Mesothelial cell of epicardium (in vitro differentiated cells): ENCODE measurements around the gene STK32B. TPM values are rescaled to one million over a fixed set of nuclear protein-coding genes. Genes with fewer than 3 reads are reported as not detected.

Experiments used
- DNase-seq, 2 experiments: peaks; one replicate each; pipeline ENCODE4 v3.0.0; 2021; ENCODE audit warnings: low spot score in 2 of 2; ENCODE audit not compliant: unreplicated experiment in 2 of 2
- H3K27ac Mint-ChIP-seq: 2 replicates; pipeline ENCODE4 v1.8.0; 2021; ENCODE audit warnings: mixed read lengths
- H3K27me3 Mint-ChIP-seq: 2 replicates; pipeline ENCODE4 v1.8.0; 2021; ENCODE audit warnings: low read depth, mixed read lengths
- H3K36me3 Mint-ChIP-seq: 2 replicates; pipeline ENCODE4 v1.8.0; 2021; ENCODE audit warnings: mixed read lengths
- H3K4me1 Mint-ChIP-seq: 2 replicates; pipeline ENCODE4 v1.8.0; 2021; ENCODE audit warnings: mixed read lengths
- H3K4me3 Mint-ChIP-seq: 2 replicates; pipeline ENCODE4 v1.8.0; 2021; ENCODE audit warnings: mild to moderate bottlenecking, moderate library complexity, mixed read lengths
- H3K9me3 Mint-ChIP-seq: 2 replicates; pipeline ENCODE4 v1.8.0; 2021; ENCODE audit warnings: mixed read lengths
- total RNA-seq: library from RNA; stranded (reverse); gene quantifications from 3 replicates; pipeline ENCODE4 v1.2.1, GENCODE V29; 2021
- TF ChIP-seq, protein P1 (sequence below): fragments of 200-600 bp; sonication (generic); IDR thresholded peaks from one replicate; pipeline ENCODE4 v1.5.0; 2021; ENCODE audit warnings: antibody characterized with exemption; ENCODE audit not compliant: unreplicated experiment

STK32B gene
- total RNA-seq, 1 donor from 2014 or later = 0.96 TPM

- H3K4me1 Mint-ChIP-seq = no peaks in the 10 kb centered on the region
- no peak overlapping the region for H3K27ac Mint-ChIP-seq
- TF ChIP-seq, protein P1, sequence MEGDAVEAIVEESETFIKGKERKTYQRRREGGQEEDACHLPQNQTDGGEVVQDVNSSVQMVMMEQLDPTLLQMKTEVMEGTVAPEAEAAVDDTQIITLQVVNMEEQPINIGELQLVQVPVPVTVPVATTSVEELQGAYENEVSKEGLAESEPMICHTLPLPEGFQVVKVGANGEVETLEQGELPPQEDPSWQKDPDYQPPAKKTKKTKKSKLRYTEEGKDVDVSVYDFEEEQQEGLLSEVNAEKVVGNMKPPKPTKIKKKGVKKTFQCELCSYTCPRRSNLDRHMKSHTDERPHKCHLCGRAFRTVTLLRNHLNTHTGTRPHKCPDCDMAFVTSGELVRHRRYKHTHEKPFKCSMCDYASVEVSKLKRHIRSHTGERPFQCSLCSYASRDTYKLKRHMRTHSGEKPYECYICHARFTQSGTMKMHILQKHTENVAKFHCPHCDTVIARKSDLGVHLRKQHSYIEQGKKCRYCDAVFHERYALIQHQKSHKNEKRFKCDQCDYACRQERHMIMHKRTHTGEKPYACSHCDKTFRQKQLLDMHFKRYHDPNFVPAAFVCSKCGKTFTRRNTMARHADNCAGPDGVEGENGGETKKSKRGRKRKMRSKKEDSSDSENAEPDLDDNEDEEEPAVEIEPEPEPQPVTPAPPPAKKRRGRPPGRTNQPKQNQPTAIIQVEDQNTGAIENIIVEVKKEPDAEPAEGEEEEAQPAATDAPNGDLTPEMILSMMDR = no peak
- peaks cover 5% of the 10 kb centered on the region for H3K9me3 Mint-ChIP-seq
- DNase-seq = no peak
- H3K27me3 Mint-ChIP-seq = no peaks in the 10 kb centered on the region
- H3K36me3 Mint-ChIP-seq = peaks cover 17% of the 10 kb centered on the region
- H3K4me3 Mint-ChIP-seq = no peak overlapping the region
Observed at GRCh38 chr4:5504486-5504885, 453.2 kb downstream of the STK32B start.

DNA sequence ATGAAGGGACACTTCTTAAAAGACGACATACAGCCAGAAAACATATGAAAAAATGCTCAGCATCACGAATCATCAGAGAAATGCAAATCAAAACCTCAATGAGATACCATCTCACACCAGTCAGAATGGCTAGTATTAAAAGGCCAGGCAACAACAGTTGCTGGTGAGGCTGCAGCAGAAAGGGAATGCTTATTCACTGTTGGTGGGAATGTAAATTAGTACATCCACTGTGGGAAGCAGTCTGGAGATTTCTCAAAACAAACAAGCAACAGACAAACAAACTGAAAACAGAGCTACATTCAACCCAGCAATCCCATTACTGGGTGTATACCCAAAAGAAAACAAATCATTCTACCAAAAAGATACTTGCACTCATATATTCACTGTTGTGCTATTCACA, 459.2 kb downstream of the STK32B start:
- H3K27ac Mint-ChIP-seq = no peak overlapping the region
- H3K4me1 Mint-ChIP-seq = no peaks in the 10 kb centered on the region
- H3K36me3 Mint-ChIP-seq = peaks cover 8% of the 10 kb centered on the region
- H3K9me3 Mint-ChIP-seq = peaks cover 23% of the 10 kb centered on the region
- H3K27me3 Mint-ChIP-seq = no peaks in the 10 kb centered on the region
- TF ChIP-seq, protein P1 = no peak
- no peak for DNase-seq
- H3K4me3 Mint-ChIP-seq = no peak overlapping the region

GRCh38 chr4:5511791-5512190, 460.5 kb downstream of the STK32B start:
- Mint-ChIP-seq H3K4me3 (no peak overlapping the region), H3K9me3 (peaks cover 25% of the 10 kb centered on the region)
- no peak for DNase-seq

DNA sequence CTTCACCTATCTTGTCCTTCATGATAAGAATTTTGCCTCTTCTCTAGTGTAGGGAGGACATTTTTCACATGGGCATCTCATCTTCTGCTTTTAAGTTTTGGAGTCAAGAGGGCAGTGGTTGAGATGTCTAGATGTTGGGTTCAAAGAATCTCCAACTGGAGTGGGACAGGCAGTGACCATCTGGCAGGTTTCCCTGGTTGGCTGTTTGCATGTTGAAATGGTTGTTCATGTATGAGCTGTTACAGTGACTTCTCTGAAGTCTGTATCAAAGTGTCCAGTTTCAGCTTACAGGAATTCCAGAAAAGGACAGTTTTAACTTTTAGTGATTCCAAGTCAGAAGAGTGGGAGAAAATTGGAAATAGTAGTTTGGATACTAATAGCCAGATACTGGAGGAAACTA, 464.4 kb downstream of the STK32B start:
- Mint-ChIP-seq H3K9me3 (peaks cover 29% of the 10 kb centered on the region), H3K4me1 (peaks cover 2% of the 10 kb centered on the region), H3K4me3 (no peak overlapping the region), H3K27me3 (no peaks in the 10 kb centered on the region), H3K27ac (no peak overlapping the region), H3K36me3 (peaks cover 22% of the 10 kb centered on the region)
- no peak for DNase-seq
- TF ChIP-seq, protein P1 = no peak

More at GRCh38 chr4:5511791-5512190, 460.5 kb downstream of the STK32B start:
- Mint-ChIP-seq H3K27me3 (no peaks in the 10 kb centered on the region), H3K4me1 (peaks cover 2% of the 10 kb centered on the region), H3K36me3 (peaks cover 10% of the 10 kb centered on the region), H3K27ac (no peak overlapping the region)
- TF ChIP-seq, protein P1 = no peak

GRCh38 chr4:5517372-5517771, 466.1 kb downstream of the STK32B start:
- Mint-ChIP-seq H3K27me3 (no peaks in the 10 kb centered on the region), H3K9me3 (peaks cover 31% of the 10 kb centered on the region), H3K4me1 (peaks cover 2% of the 10 kb centered on the region), H3K27ac (no peak overlapping the region), H3K4me3 (no peak overlapping the region), H3K36me3 (peaks cover 24% of the 10 kb centered on the region)
- no peak for DNase-seq
- TF ChIP-seq, protein P1 = no peak
